Body of pancreas (tissue), 4 donors: Measurements from ENCODE around the gene CD300H.

ENCODE experiments used
- POLR2A ChIP-seq, 3 donors: fragments of 450-650 bp; IDR thresholded peaks; one replicate each; pipeline ENCODE4 v1.6.1; 2016; ENCODE audit warnings: antibody characterized with exemption in 3 of 3, mild to moderate bottlenecking in 2 of 3
- TF ChIP-seq, protein P1 (sequence below), 7 experiments: fragments of 450-650 bp in 4 of 7; fragments of 200-600 bp in 3 of 7; sonication (generic) in 3 of 7; IDR thresholded peaks; one replicate each; pipeline ENCODE4 v1.5.1; 2016 to 2019; ENCODE audit warnings: antibody characterized with exemption in 7 of 7

DNA sequence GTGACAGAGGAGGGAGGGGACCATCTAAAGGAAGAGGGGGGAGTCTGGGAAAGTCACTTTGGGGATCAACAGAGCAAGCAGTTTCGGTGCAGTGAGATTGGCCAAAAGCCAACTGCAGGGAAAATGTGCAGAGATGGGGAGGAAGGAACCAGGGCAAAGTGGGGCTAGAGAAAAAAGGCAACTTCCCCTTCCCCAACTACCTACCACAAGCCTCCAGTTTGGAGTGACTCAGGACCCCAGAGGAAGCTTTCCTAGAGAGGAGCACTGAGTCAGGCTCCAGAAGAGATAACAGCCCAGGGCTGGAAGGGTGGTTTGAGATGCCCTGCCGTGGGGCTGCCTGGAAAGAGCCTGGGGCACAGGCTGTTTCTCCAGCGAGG, 31.7 kb upstream of the CD300H start:
- TF ChIP-seq, protein P1, sequence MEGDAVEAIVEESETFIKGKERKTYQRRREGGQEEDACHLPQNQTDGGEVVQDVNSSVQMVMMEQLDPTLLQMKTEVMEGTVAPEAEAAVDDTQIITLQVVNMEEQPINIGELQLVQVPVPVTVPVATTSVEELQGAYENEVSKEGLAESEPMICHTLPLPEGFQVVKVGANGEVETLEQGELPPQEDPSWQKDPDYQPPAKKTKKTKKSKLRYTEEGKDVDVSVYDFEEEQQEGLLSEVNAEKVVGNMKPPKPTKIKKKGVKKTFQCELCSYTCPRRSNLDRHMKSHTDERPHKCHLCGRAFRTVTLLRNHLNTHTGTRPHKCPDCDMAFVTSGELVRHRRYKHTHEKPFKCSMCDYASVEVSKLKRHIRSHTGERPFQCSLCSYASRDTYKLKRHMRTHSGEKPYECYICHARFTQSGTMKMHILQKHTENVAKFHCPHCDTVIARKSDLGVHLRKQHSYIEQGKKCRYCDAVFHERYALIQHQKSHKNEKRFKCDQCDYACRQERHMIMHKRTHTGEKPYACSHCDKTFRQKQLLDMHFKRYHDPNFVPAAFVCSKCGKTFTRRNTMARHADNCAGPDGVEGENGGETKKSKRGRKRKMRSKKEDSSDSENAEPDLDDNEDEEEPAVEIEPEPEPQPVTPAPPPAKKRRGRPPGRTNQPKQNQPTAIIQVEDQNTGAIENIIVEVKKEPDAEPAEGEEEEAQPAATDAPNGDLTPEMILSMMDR (IDR thresholded peaks at IDR 0.05) = no peak
- no peak for TF ChIP-seq POLR2A (IDR thresholded peaks at IDR 0.05)
